HEK293 (cell line): ENCODE results near the gene MVD.

Source experiments
- CTCF ChIA-PET: fragments of 350-600 bp; formaldehyde crosslinking; extraction: SDS; loops from one replicate; lab custom pipeline; 2021; ENCODE audit warnings: antibody characterized with exemption; lab: Yijun Ruan, JAX
- POLR2A ChIA-PET: fragments of 300-600 bp; formaldehyde crosslinking; extraction: SDS; loops from one replicate; lab custom pipeline; 2020; ENCODE audit warnings: antibody characterized with exemption, inconsistent platforms; lab: Yijun Ruan, JAX
- H3K27ac ChIP-seq: fragments of 200-500 bp; sonication (Bioruptor generic); 2 replicates; pipeline ENCODE4 v1.5.1; 2014; ENCODE audit warnings: low read depth, low read length, control low read depth, inconsistent platforms; ENCODE audit errors: extremely low read depth
- H3K36me3 ChIP-seq, 2 experiments: fragments of 200-500 bp in 1 of 2; sonication (Bioruptor generic) in 1 of 2; 1 replicate in 1 of 2; 2 replicates in 1 of 2; pipeline ENCODE4 v1.5.1; 2014 to 2017; ENCODE audit warnings: inconsistent platforms in 2 of 2, low read length in 2 of 2; ENCODE audit not compliant: control insufficient read depth in 2 of 2, insufficient read depth in 1 of 2
- H3K4me1 ChIP-seq: fragments of 200-500 bp; sonication (Bioruptor generic); 2 replicates; pipeline ENCODE4 v1.5.1; 2014; ENCODE audit warnings: mild to moderate bottlenecking, low read length, inconsistent platforms; ENCODE audit not compliant: control insufficient read depth, insufficient read depth
- H3K4me3 ChIP-seq: 2 replicates; pipeline ENCODE4 v1.5.1; 2011; ENCODE audit warnings: low read depth, mild to moderate bottlenecking, control low read depth, low read length, moderate library complexity
- H3K9me3 ChIP-seq: fragments of 200-500 bp; sonication (Bioruptor generic); 2 replicates; pipeline ENCODE4 v1.5.1; 2014; ENCODE audit warnings: low read depth, low read length, inconsistent platforms; ENCODE audit not compliant: control insufficient read depth, insufficient read depth
- ZFP41 ChIP-seq: fragments of 450-650 bp; formaldehyde crosslinking; IDR thresholded peaks from 2 replicates; pipeline ENCODE4 v1.5.1; 2016; ENCODE audit warnings: missing biosample characterization, missing genetic modification characterization, borderline replicate concordance
- ZNF114 ChIP-seq: fragments of 450-650 bp; formaldehyde crosslinking; IDR thresholded peaks from 2 replicates; pipeline ENCODE4 v1.5.0; 2017; ENCODE audit warnings: missing biosample characterization, missing genetic modification characterization
- ZNF175 ChIP-seq: fragments of 450-650 bp; formaldehyde crosslinking; IDR thresholded peaks from 2 replicates; pipeline ENCODE4 v1.5.1; 2016; ENCODE audit warnings: missing biosample characterization, missing genetic modification characterization
- ZNF202 ChIP-seq: fragments of 450-650 bp; formaldehyde crosslinking; IDR thresholded peaks from 2 replicates; pipeline ENCODE4 v1.5.1; 2016; ENCODE audit warnings: missing biosample characterization, missing genetic modification characterization, borderline replicate concordance
- ZNF335 ChIP-seq: fragments of 450-650 bp; formaldehyde crosslinking; conservative IDR thresholded peaks from 2 replicates; pipeline ENCODE4 v1.5.1; 2016; ENCODE audit warnings: missing biosample characterization, missing genetic modification characterization
- ZNF37A ChIP-seq: fragments of 450-650 bp; IDR thresholded peaks from 2 replicates; pipeline ENCODE4 v1.5.1; 2018; ENCODE audit warnings: missing biosample characterization, missing genetic modification characterization
- ZNF621 ChIP-seq: fragments of 450-650 bp; formaldehyde crosslinking; IDR thresholded peaks from 2 replicates; pipeline ENCODE4 v1.5.1; 2017; ENCODE audit warnings: missing biosample characterization, missing genetic modification characterization
- ZNF654 ChIP-seq: fragments of 450-650 bp; formaldehyde crosslinking; IDR thresholded peaks from 2 replicates; pipeline ENCODE4 v1.5.1; 2016; ENCODE audit warnings: low read depth, missing biosample characterization, missing genetic modification characterization
- ZNF707 ChIP-seq: fragments of 450-650 bp; formaldehyde crosslinking; IDR thresholded peaks from 2 replicates; pipeline ENCODE4 v1.5.1; 2016; ENCODE audit warnings: missing biosample characterization, missing genetic modification characterization
- ZXDB ChIP-seq: fragments of 450-650 bp; formaldehyde crosslinking; IDR thresholded peaks from 2 replicates; pipeline ENCODE4 v1.5.1; 2016; ENCODE audit warnings: missing biosample characterization, missing genetic modification characterization
- TF ChIP-seq, protein P1 (sequence below): fragments of 450-650 bp; formaldehyde crosslinking; IDR thresholded peaks from 2 replicates; pipeline ENCODE4; 2016; ENCODE audit warnings: missing biosample characterization, missing genetic modification characterization
- TF ChIP-seq, protein P2 (sequence below): fragments of 450-650 bp; formaldehyde crosslinking; IDR thresholded peaks from 2 replicates; pipeline ENCODE4 v1.5.1; 2016; ENCODE audit warnings: missing biosample characterization, missing genetic modification characterization
- TF ChIP-seq, protein P3 (sequence below): fragments of 450-650 bp; formaldehyde crosslinking; IDR thresholded peaks from 2 replicates; pipeline ENCODE4 v1.5.1; 2017; ENCODE audit warnings: missing biosample characterization, missing genetic modification characterization
- TF ChIP-seq, protein P4 (sequence below): fragments of 450-650 bp; IDR thresholded peaks from 2 replicates; pipeline ENCODE4 v1.5.1; 2018; ENCODE audit warnings: missing biosample characterization, missing genetic modification characterization

MVD gene

DNA sequence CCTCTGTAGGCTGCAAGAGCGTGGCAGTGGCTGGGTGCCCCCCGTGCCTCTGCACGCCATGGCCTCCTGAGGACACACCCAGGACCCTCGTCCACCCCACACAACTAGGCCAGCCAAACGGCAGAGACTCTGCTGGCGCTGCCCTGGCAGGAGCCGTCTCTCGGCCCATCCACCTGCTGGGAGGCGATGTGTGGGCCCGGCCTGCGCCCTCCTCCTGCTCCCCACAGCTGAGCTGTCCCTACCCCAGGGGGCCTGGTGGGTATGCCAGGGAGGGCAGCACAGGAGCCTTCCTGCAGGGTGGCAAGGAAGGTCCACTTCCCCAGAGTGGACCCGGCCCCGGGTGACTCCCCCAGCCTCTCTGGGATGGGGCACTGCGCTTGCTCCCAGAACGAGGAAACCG lies 36.3 kb upstream of the MVD start:
- Histone ChIP-seq H3K4me3 (no peak overlapping the region), H3K9me3 (no peaks in the 10 kb centered on the region), H3K36me3 (peaks cover 0 to 49% of the 10 kb centered on the region in 2 experiments; a peak in 2 of 3 replicates), H3K4me1 (no peaks in the 10 kb centered on the region), H3K27ac (no peak overlapping the region)
- TF ChIP-seq ZNF114 (tag by site-specific recombination) (no peak), ZNF707 (tag by site-specific recombination) (no peak), ZNF37A (no peak), ZNF335 (tag by site-specific recombination) (no peak), ZNF654 (tag by site-specific recombination) (no peak)
- TF ChIP-seq, protein P1, sequence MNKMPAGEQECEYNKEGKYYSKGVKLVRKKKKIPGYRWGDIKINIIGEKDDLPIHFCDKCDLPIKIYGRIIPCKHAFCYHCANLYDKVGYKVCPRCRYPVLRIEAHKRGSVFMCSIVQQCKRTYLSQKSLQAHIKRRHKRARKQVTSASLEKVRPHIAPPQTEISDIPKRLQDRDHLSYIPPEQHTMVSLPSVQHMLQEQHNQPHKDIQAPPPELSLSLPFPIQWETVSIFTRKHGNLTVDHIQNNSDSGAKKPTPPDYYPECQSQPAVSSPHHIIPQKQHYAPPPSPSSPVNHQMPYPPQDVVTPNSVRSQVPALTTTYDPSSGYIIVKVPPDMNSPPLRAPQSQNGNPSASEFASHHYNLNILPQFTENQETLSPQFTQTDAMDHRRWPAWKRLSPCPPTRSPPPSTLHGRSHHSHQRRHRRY (tag by site-specific recombination): no peak
- TF ChIP-seq, protein P2, sequence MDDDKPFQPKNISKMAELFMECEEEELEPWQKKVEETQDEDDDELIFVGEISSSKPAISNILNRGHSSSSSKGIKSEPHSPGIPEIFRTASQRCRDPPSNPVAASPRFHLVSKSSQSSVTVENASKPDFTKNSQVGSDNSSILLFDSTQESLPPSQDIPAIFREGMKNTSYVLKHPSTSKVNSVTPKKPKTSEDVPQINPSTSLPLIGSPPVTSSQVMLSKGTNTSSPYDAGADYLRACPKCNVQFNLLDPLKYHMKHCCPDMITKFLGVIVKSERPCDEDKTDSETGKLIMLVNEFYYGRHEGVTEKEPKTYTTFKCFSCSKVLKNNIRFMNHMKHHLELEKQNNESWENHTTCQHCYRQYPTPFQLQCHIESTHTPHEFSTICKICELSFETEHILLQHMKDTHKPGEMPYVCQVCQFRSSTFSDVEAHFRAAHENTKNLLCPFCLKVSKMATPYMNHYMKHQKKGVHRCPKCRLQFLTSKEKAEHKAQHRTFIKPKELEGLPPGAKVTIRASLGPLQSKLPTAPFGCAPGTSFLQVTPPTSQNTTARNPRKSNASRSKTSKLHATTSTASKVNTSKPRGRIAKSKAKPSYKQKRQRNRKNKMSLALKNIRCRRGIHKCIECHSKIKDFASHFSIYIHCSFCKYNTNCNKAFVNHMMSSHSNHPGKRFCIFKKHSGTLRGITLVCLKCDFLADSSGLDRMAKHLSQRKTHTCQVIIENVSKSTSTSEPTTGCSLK (tag by site-specific recombination): no peak
- ChIA-PET CTCF (no interaction called here), POLR2A (no interaction called here)

DNA sequence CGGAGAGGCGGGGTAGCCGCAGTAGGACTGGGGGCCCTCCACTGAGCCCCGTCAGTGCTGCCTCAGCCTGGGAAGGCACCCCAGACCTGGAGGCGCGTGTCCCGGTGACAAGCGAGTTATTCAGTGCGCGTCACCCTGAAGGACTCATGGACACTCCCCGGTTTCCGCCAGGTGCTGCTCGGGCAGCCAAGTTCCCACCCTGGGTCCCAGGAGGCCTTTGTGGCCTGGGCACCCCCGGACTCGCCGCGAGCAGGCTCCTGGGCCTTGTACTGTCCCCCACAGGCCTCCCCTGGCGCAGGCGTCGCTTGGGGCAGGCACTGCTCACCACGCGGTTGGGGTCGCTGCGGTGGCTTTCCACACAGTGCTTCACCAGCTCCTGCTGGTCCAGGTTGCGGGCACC lies 35.8 kb upstream of the MVD start:
- ChIA-PET CTCF (no interaction called here), POLR2A (no interaction called here)
- H3K4me3 ChIP-seq: no peak overlapping the region
- peaks cover 0 to 49% of the 10 kb centered on the region in 2 experiments; a peak in 2 of 3 replicates for H3K36me3 ChIP-seq
- H3K27ac ChIP-seq: no peak overlapping the region
- no peaks in the 10 kb centered on the region for H3K4me1 ChIP-seq
- TF ChIP-seq ZNF202 (tag by site-specific recombination) (no peak), ZFP41 (tag by site-specific recombination) (no peak), ZNF175 (tag by site-specific recombination) (no peak), ZNF621 (tag by site-specific recombination) (no peak), ZXDB (tag by site-specific recombination) (no peak)
- TF ChIP-seq, protein P3, sequence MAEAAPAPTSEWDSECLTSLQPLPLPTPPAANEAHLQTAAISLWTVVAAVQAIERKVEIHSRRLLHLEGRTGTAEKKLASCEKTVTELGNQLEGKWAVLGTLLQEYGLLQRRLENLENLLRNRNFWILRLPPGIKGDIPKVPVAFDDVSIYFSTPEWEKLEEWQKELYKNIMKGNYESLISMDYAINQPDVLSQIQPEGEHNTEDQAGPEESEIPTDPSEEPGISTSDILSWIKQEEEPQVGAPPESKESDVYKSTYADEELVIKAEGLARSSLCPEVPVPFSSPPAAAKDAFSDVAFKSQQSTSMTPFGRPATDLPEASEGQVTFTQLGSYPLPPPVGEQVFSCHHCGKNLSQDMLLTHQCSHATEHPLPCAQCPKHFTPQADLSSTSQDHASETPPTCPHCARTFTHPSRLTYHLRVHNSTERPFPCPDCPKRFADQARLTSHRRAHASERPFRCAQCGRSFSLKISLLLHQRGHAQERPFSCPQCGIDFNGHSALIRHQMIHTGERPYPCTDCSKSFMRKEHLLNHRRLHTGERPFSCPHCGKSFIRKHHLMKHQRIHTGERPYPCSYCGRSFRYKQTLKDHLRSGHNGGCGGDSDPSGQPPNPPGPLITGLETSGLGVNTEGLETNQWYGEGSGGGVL (tag by site-specific recombination): no peak
- TF ChIP-seq, protein P4, sequence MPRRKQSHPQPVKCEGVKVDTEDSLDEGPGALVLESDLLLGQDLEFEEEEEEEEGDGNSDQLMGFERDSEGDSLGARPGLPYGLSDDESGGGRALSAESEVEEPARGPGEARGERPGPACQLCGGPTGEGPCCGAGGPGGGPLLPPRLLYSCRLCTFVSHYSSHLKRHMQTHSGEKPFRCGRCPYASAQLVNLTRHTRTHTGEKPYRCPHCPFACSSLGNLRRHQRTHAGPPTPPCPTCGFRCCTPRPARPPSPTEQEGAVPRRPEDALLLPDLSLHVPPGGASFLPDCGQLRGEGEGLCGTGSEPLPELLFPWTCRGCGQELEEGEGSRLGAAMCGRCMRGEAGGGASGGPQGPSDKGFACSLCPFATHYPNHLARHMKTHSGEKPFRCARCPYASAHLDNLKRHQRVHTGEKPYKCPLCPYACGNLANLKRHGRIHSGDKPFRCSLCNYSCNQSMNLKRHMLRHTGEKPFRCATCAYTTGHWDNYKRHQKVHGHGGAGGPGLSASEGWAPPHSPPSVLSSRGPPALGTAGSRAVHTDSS (tag by site-specific recombination): no peak
- H3K9me3 ChIP-seq: no peaks in the 10 kb centered on the region
